ENCODE results near the gene GATA5.
"Not testable (repeated sequence)": the region's sequence is repeated elsewhere in the genome, so short reads cannot be mapped to it uniquely, and the experiment has no call there.

The GATA5 gene

GRCh38 chr20:62428396-62429295, 47.1 kb downstream of the GATA5 start:
- DNase-seq: no peak

- no peak for DNase-seq
Observed at GRCh38 chr20:62428002-62428372, 47.8 kb downstream of the GATA5 start.

GRCh38 chr20:62427172-62428001, 48.4 kb downstream of the GATA5 start, which contains the start of gene RBBP8NL:
TSS of gene RBBP8NL (minus strand) at chr20:62427539. CDS start at chr20:62419647, 7,892 bp downstream.
- no peak for DNase-seq

GRCh38 chr20:62426699-62427131, 49.1 kb downstream of the GATA5 start:
- no peak for DNase-seq

GRCh38 chr20:62426059-62426348, 49.8 kb downstream of the GATA5 start:
- DNase-seq: not testable (repeated sequence)

- DNase-seq: no peak
Observed at GRCh38 chr20:62425281-62426058, 50.3 kb downstream of the GATA5 start.

GRCh38 chr20:62424249-62425107, 51.3 kb downstream of the GATA5 start:
- no peak for DNase-seq

GRCh38 chr20:62423326-62423706, 52.5 kb downstream of the GATA5 start:
- no peak for DNase-seq

GRCh38 chr20:62422636-62423325, 53.0 kb downstream of the GATA5 start:
- DNase-seq: no peak

- no peak for DNase-seq
Observed at GRCh38 chr20:62421716-62421990, 54.1 kb downstream of the GATA5 start.

GRCh38 chr20:62420846-62421715, 54.7 kb downstream of the GATA5 start:
- no peak for DNase-seq

- no peak for DNase-seq
Observed at GRCh38 chr20:62419759-62420158, 56.0 kb downstream of the GATA5 start.

GRCh38 chr20:62418709-62419487, 56.9 kb downstream of the GATA5 start:
- DNase-seq: no peak

- no peak for DNase-seq
Observed at GRCh38 chr20:62417981-62418708, 57.6 kb downstream of the GATA5 start.

GRCh38 chr20:62416651-62417637, 58.9 kb downstream of the GATA5 start:
- DNase-seq: no peak

GRCh38 chr20:62415354-62416111, 60.3 kb downstream of the GATA5 start:
- no peak for DNase-seq

- no peak for DNase-seq
Observed at GRCh38 chr20:62413896-62414481, 61.8 kb downstream of the GATA5 start.
